ENCODE results near the gene EHD4. TPM values are rescaled to one million over a fixed set of nuclear protein-coding genes. Genes with fewer than 3 reads are reported as not detected.

The EHD4 gene
- total and polyA plus RNA-seq, 2 donors (not counting 3 experiments of a cell fraction or from before 2014, with no cell fraction given), result 96.7 to 128 TPM

DNA sequence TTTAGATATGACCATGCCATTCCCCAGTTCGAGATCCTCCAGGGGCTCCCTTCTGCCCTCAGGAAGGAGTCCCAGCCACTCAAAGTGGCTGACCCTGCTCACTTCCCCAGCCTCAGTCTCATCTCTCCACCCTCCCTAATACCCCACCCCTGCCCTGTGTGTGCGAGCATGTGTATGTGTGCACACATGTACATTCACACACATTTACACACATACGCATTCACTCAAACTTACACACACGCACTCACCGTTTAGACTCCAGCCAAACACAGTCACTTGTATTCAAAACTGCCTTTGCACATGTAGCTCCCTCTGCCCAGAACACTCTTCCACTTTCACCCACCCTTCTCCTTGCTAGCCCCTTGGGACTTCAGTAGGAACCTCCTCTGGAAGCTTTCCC is 37.1 kb upstream of the EHD4 start:
- no peak for DNase-seq (ENCODE audit: low read depth, low spot score)
- no peaks in the 10 kb centered on the region for H3K4me1 ChIP-seq (ENCODE audit: control insufficient read depth, extremely low read depth, insufficient read depth, low read length)
- CTCF ChIA-PET, result interaction anchor here (1.6 kb wide), 1 partner anchor 33 kb away, joined by 4 read pairs; no protein-coding TSS in a partner anchor
- no peaks in the 10 kb centered on the region for H3K9me1 ChIP-seq (replicated peaks; ENCODE audit: control insufficient read depth, extremely low read depth, insufficient read depth, low read length)
- TF ChIP-seq POLR2A (IDR thresholded peaks at IDR 0.05; ENCODE audit: low read depth, low read length) (no peak), JUN (IDR thresholded peaks at IDR 0.05; ENCODE audit: borderline replicate concordance, insufficient read depth, insufficient read length, low read depth) (no peak), CTCF (IDR thresholded peaks at IDR 0.05; ENCODE audit: extremely low read depth in 1 of 2, insufficient read depth in 1 of 2, low read depth in 1 of 2, low read length in 2 of 2) (no peak), MYC (IDR thresholded peaks at IDR 0.05; ENCODE audit: low read depth, low read length) (no peak), GATA2 (IDR thresholded peaks at IDR 0.05; ENCODE audit: insufficient read depth, insufficient read length, low read depth, low read length) (no peak), FOS (IDR thresholded peaks at IDR 0.05; ENCODE audit: borderline replicate concordance, insufficient read depth, low read length) (no peak), POLR2AphosphoS5 (IDR thresholded peaks at IDR 0.05; ENCODE audit: insufficient read depth, low read depth, low read length) (no peak), EZH2 (IDR thresholded peaks at IDR 0.05; ENCODE audit: borderline replicate concordance, low read depth, low read length, severe bottlenecking) (no peak)
- TF ChIP-seq, protein P1, sequence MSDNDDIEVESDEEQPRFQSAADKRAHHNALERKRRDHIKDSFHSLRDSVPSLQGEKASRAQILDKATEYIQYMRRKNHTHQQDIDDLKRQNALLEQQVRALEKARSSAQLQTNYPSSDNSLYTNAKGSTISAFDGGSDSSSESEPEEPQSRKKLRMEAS (IDR thresholded peaks at IDR 0.05; ENCODE audit: insufficient read depth, insufficient read length), result no peak
- H3K4me2 ChIP-seq (ENCODE audit: insufficient read depth, low read length), result no peak overlapping the region
- intact Hi-C loops (cut with micrococcal nuclease) (no loop called here), dilution Hi-C loops (cut with MboI; ENCODE audit: extremely low pct_ligation_motif_present, low sequenced_read_pairs) (no loop called here)
- H3K9me3 ChIP-seq (replicated peaks; ENCODE audit: control insufficient read depth, insufficient read depth, low read length), result no peaks in the 10 kb centered on the region
- no peak overlapping the region for H3K9ac ChIP-seq (replicated peaks; ENCODE audit: extremely low read depth, insufficient read depth, low read length)
- no peaks in the 10 kb centered on the region for H3K79me2 ChIP-seq (ENCODE audit: control insufficient read depth, insufficient read depth, low read length)
- H4K20me1 ChIP-seq (replicated peaks; ENCODE audit: control insufficient read depth, extremely low read depth, insufficient read depth, low read length), result no peaks in the 10 kb centered on the region
- no peak overlapping the region for H3K27ac ChIP-seq (ENCODE audit: insufficient read depth, low read depth, low read length)
- peaks cover 9 to 16% of the 10 kb centered on the region in 2 experiments for H3K27me3 ChIP-seq (ENCODE audit: control insufficient read depth in 2 of 2, insufficient read depth in 2 of 2, low read length in 2 of 2)
- H3K36me3 ChIP-seq (ENCODE audit: control insufficient read depth in 2 of 2, extremely low read depth in 1 of 2, insufficient read depth in 2 of 2, low read length in 2 of 2), result no peaks in the 10 kb centered on the region
- BruUV-seq (replicated peaks), result no TSS peak
- POLR2A ChIA-PET, result no interaction called here
- FAIRE-seq, result no peak
- H2AFZ ChIP-seq (ENCODE audit: low read depth, low read length), result no peak overlapping the region
- no peak overlapping the region for H3K4me3 ChIP-seq (replicated peaks in 1 of 3; ENCODE audit: insufficient read depth in 1 of 3, low read depth in 1 of 3, low read length in 3 of 3)
